HG03469 (cell line): ENCODE measurements around the gene TMEM143.
"Not testable (repeated sequence)": the region's sequence is repeated elsewhere in the genome, so short reads cannot be mapped to it uniquely, and the experiment has no call there.

Experiments used
- ATAC-seq: cut with Tn5 transposase; IDR thresholded peaks from one replicate; pipeline ENCODE4 v1.9.1; 2021; ENCODE audit warnings: mild to moderate bottlenecking, moderate library complexity, moderate number of reproducible peaks; ENCODE audit not compliant: unreplicated experiment

Gene TMEM143

GRCh38 chr19:48391100-48392005 is 27.6 kb upstream of the TMEM143 start, which contains the start of gene KDELR1:
Gene KDELR1, minus strand, starts transcription at chr19:48391551. Its CDS starts 193 bp downstream, at chr19:48391358.
- peak; percentile 46 for ATAC-seq

GRCh38 chr19:48390188-48391099 is 26.7 kb upstream of the TMEM143 start:
- no peak for ATAC-seq

GRCh38 chr19:48386981-48387380 is 23.2 kb upstream of the TMEM143 start:
- ATAC-seq = no peak

GRCh38 chr19:48385461-48386087 is 21.8 kb upstream of the TMEM143 start:
- no peak for ATAC-seq

- ATAC-seq = no peak
These were observed 18.5 kb upstream of the TMEM143 start for GRCh38 chr19:48382286-48382685.

GRCh38 chr19:48381178-48381950 is 17.6 kb upstream of the TMEM143 start:
- ATAC-seq = no peak

- no peak for ATAC-seq
These were observed 15.3 kb upstream of the TMEM143 start for GRCh38 chr19:48379058-48379457.

- ATAC-seq = no peak
These were observed 14.4 kb upstream of the TMEM143 start for GRCh38 chr19:48378194-48378570.

GRCh38 chr19:48373567-48373966 is 9.8 kb upstream of the TMEM143 start:
- no peak for ATAC-seq

GRCh38 chr19:48372904-48373303 is 9.2 kb upstream of the TMEM143 start:
- no peak for ATAC-seq

GRCh38 chr19:48371771-48372170 is 8.0 kb upstream of the TMEM143 start:
- ATAC-seq = not testable (repeated sequence)

GRCh38 chr19:48371367-48371766 is 7.6 kb upstream of the TMEM143 start:
- no peak for ATAC-seq

GRCh38 chr19:48370955-48371354 is 7.2 kb upstream of the TMEM143 start:
- no peak for ATAC-seq

- ATAC-seq = no peak
These were observed 5.2 kb upstream of the TMEM143 start for GRCh38 chr19:48368936-48369335.

GRCh38 chr19:48367855-48368254 is 4.1 kb upstream of the TMEM143 start:
- ATAC-seq = no peak

- no peak for ATAC-seq
These were observed 1.9 kb upstream of the TMEM143 start for GRCh38 chr19:48365602-48366001.

GRCh38 chr19:48364598-48365348 is 1.0 kb upstream of the TMEM143 start:
- no peak for ATAC-seq

GRCh38 chr19:48363500-48363809 is 285 bp downstream of the TMEM143 start:
- ATAC-seq = no peak

- no peak for ATAC-seq
These were observed 832 bp downstream of the TMEM143 start for GRCh38 chr19:48362716-48363499.
